DND-41 (cell line): Measurements from ENCODE around the gene VOPP1.
A peak's percentile ranks its signal among the peaks of the same experiment; 100 is the strongest.

Source experiments
- ATAC-seq: fragments of 200-7000 bp; cut with Tn5 transposase; 3 replicates; pipeline ENCODE4 v1.9.1; 2021; ENCODE audit warnings: low read depth; ENCODE audit not compliant: insufficient read depth
- DNase-seq: peaks from one replicate; pipeline ENCODE4 v3.0.0-alpha.2; 2020
- H2AFZ ChIP-seq: 2 replicates; pipeline ENCODE4 v1.6.0; 2012; ENCODE audit warnings: low read depth, low read length
- H3K27ac ChIP-seq: 2 replicates; pipeline ENCODE4 v1.5.1; 2012; ENCODE audit warnings: low read length, inconsistent platforms
- H3K27me3 ChIP-seq: fragments of 200-600 bp; sonication (generic); 2 replicates; pipeline ENCODE4 v1.6.0; 2012; ENCODE audit warnings: low read length, mild to moderate bottlenecking, inconsistent platforms; ENCODE audit not compliant: insufficient read depth, poor library complexity
- H3K36me3 ChIP-seq: 2 replicates; pipeline ENCODE4 v1.5.1; 2012; ENCODE audit warnings: low read length, inconsistent platforms; ENCODE audit not compliant: insufficient read depth
- H3K4me1 ChIP-seq: 2 replicates; pipeline ENCODE4 v1.5.1; 2012; ENCODE audit warnings: mild to moderate bottlenecking, low read length; ENCODE audit not compliant: insufficient read depth
- H3K4me2 ChIP-seq: 2 replicates; pipeline ENCODE4 v1.6.0; 2012; ENCODE audit warnings: mild to moderate bottlenecking, moderate library complexity, low read length, inconsistent platforms; ENCODE audit not compliant: insufficient read depth
- H3K4me3 ChIP-seq, 2 experiments: fragments of 200-600 bp in 1 of 2; shearing (Covaris generic) in 1 of 2; 2 replicates each; pipeline ENCODE4 v1.5.1; 2012 to 2016; ENCODE audit warnings: inconsistent platforms in 2 of 2, low read length in 2 of 2, mild to moderate bottlenecking in 2 of 2, low read depth in 1 of 2, moderate library complexity in 1 of 2
- H3K79me2 ChIP-seq: 2 replicates; pipeline ENCODE4 v1.6.0; 2012; ENCODE audit warnings: low read length, inconsistent platforms; ENCODE audit not compliant: insufficient read depth
- H3K9ac ChIP-seq: 2 replicates; pipeline ENCODE4 v1.6.0; 2012; ENCODE audit warnings: low read depth, mild to moderate bottlenecking, inconsistent platforms, low read length, moderate library complexity
- H3K9me3 ChIP-seq: 2 replicates; pipeline ENCODE4 v1.5.1; 2012; ENCODE audit warnings: low read length, moderate library complexity, mild to moderate bottlenecking, inconsistent platforms; ENCODE audit not compliant: insufficient read depth, severe bottlenecking
- H4K20me1 ChIP-seq: 2 replicates; pipeline ENCODE4 v1.6.0; 2012; ENCODE audit warnings: low read length; ENCODE audit not compliant: insufficient read depth
- CTCF ChIP-seq: IDR thresholded peaks from 2 replicates; pipeline ENCODE4 v1.5.1; 2012; ENCODE audit warnings: borderline replicate concordance, low read length, moderate library complexity, mild to moderate bottlenecking; ENCODE audit not compliant: poor library complexity, severe bottlenecking; ENCODE audit errors: extremely low read depth
- EZH2 ChIP-seq: IDR thresholded peaks from 3 replicates; pipeline ENCODE4 v1.6.1; 2012; ENCODE audit warnings: borderline replicate concordance, low read depth, mild to moderate bottlenecking, moderate library complexity, low read length, inconsistent platforms; ENCODE audit not compliant: severe bottlenecking

The VOPP1 gene

GRCh38 chr7:55569269-55569663, 3.0 kb downstream of the VOPP1 start:
- H3K9ac ChIP-seq: no peak overlapping the region
- peaks cover 59% of the 10 kb centered on the region for H4K20me1 ChIP-seq
- DNase-seq: no peak
- peak overlapping the region in 1 of 2 experiments; percentile 9; a peak in 1 of 4 replicates for H3K4me3 ChIP-seq
- TF ChIP-seq CTCF (no peak), EZH2 (no peak)
- peak overlapping the region; percentile 15; the same call in 1 of the 2 replicates for H3K27ac ChIP-seq
- peaks cover 77% of the 10 kb centered on the region for H3K79me2 ChIP-seq
- H3K9me3 ChIP-seq: no peaks in the 10 kb centered on the region
- ATAC-seq: no peak
- no peaks in the 10 kb centered on the region for H3K27me3 ChIP-seq
- H3K36me3 ChIP-seq: peaks cover 12% of the 10 kb centered on the region; the same call in 1 of the 2 replicates
- no peak overlapping the region for H2AFZ ChIP-seq
- H3K4me1 ChIP-seq: peaks cover 60% of the 10 kb centered on the region
- peak overlapping the region; percentile 75 for H3K4me2 ChIP-seq

GRCh38 chr7:55568613-55569268, 3.6 kb downstream of the VOPP1 start:
- H3K4me3 ChIP-seq: peak overlapping the region in 1 of 2 experiments; percentile 9; a peak in 1 of 4 replicates

GRCh38 chr7:55567571-55567970, 4.7 kb downstream of the VOPP1 start:
- TF ChIP-seq CTCF (no peak), EZH2 (no peak)
- peaks cover 94% of the 10 kb centered on the region for H3K79me2 ChIP-seq
- no peak overlapping the region for H3K4me3 ChIP-seq
- peaks cover 43% of the 10 kb centered on the region for H3K4me1 ChIP-seq
- no peak for ATAC-seq
- peaks cover 70% of the 10 kb centered on the region for H4K20me1 ChIP-seq
- 0 out of 2 replicates have a peak overlapping the region, but pooled peaks have one; percentile 16 for H3K4me2 ChIP-seq
- peak overlapping the region; percentile 18; the same call in 1 of the 2 replicates for H3K27ac ChIP-seq
- peaks cover 12% of the 10 kb centered on the region; the same call in 1 of the 2 replicates for H3K36me3 ChIP-seq
- no peak overlapping the region for H2AFZ ChIP-seq
- no peaks in the 10 kb centered on the region for H3K9me3 ChIP-seq
- H3K9ac ChIP-seq: no peak overlapping the region
- no peak for DNase-seq
- no peaks in the 10 kb centered on the region for H3K27me3 ChIP-seq

More at GRCh38 chr7:55568613-55569268, 3.6 kb downstream of the VOPP1 start:
- H4K20me1 ChIP-seq: peaks cover 63% of the 10 kb centered on the region
- H2AFZ ChIP-seq: no peak overlapping the region
- H3K4me1 ChIP-seq: peaks cover 55% of the 10 kb centered on the region
- TF ChIP-seq CTCF (no peak), EZH2 (no peak)
- peaks cover 83% of the 10 kb centered on the region for H3K79me2 ChIP-seq
- H3K27ac ChIP-seq: peak overlapping the region; percentile 15; the same call in 1 of the 2 replicates
- peaks cover 12% of the 10 kb centered on the region; the same call in 1 of the 2 replicates for H3K36me3 ChIP-seq
- H3K27me3 ChIP-seq: no peaks in the 10 kb centered on the region
- ATAC-seq: no peak
- no peaks in the 10 kb centered on the region for H3K9me3 ChIP-seq
- H3K4me2 ChIP-seq: peak overlapping the region; percentile 75
- no peak overlapping the region for H3K9ac ChIP-seq
- peak; percentile 19 for DNase-seq
